Measurements from ENCODE around the gene DPY19L2.
"Not testable (repeated sequence)": the region's sequence is repeated elsewhere in the genome, so short reads cannot be mapped to it uniquely, and the experiment has no call there.

DPY19L2 gene

DNA sequence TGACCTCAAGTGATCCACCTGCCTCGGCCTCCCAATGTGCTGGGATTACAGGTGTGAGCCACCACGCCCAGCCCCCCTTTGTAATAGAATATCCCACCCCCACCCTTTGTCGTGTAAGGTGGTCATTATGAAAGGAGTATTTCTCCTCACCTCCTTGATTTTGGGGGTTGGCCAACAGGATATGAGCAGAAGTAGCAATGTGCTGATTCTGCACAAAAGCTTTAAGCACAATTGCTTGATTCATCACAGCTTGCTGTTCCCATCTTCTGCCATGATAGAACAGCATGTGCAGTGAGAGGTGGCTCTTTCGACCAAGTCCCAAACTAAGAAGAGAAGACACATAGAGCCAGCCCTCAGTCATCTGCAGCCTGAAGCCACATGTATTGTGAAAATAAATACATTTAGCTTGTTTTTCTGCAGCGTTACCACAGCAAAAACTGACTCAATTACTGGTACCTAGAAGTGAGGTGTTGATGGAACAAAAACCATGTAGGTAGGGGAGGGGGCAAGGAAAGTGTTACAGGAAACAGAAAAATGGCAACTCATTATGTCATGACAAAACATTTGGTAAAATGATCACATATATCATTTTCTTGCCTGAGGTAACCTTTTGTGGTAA is 122.9 kb downstream of the DPY19L2 start:
- peak; percentile 9 for FAIRE-seq

DNA sequence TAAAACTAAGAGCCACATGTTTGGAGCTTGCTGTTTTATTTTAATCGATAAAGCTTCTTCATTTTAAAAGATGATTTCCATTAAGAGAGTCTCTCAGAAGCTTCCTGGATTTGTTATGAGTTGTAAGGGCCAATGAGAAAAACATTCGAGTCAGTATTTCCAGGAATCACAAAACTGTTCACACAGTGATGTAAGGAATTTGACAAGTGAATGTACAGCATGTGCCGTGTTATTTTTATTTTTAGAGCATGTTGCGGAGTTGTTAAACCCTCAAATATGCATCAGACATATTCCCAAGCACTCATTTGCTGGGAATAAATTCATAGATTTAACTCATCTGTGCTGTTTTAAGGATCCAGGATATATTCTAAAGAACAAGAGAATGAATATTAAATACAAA is 129.6 kb downstream of the DPY19L2 start:
- not testable (repeated sequence) for DNase-seq (ENCODE audit: insufficient read length, low spot score); FAIRE-seq

More for the DNA sequence above, 122.9 kb downstream of the DPY19L2 start:
- not testable (repeated sequence) for DNase-seq (ENCODE audit: insufficient read length, low spot score)

DNA sequence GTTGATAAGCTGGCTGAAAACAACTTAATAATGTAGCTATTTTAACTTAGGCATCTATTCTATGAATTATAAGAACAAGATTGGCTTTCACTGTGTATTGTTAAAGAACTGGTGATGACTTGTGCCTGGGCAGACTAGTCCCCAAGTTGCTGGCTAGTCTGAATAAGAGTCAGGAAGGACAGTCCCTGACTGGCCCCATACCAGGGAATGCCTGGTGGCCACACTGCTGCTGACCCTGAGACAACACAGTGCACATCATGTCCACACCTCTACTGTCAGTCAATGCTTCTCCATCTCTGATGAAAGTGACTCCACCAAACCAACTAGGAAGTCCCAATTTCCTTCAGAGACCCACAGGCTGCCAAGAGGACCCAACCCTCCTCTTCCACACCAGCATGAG is 130.5 kb downstream of the DPY19L2 start:
- FAIRE-seq = peak; percentile 76
- not testable (repeated sequence) for DNase-seq (ENCODE audit: insufficient read length, low spot score)

DNA sequence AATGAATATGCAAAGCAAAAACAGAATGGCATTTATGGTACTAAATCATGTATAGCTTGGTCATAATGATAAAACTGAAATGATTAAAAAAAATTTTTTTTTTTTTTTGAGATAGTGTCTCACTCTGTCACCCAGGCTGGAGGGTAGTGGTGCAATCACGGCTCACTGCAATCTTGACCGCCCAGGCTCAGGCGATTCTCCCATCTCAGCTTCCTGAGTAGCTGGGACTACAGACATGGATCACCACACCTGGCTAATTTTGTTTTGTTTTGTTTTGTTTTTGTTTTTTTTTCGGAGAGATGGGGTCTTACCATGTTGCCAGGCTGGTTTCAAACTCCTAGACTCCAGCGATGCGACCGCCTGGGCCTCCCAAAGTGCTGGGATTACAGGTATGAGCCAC is 138.7 kb downstream of the DPY19L2 start:
- DNase-seq (ENCODE audit: insufficient read length, low spot score); FAIRE-seq: not testable (repeated sequence)

DNA sequence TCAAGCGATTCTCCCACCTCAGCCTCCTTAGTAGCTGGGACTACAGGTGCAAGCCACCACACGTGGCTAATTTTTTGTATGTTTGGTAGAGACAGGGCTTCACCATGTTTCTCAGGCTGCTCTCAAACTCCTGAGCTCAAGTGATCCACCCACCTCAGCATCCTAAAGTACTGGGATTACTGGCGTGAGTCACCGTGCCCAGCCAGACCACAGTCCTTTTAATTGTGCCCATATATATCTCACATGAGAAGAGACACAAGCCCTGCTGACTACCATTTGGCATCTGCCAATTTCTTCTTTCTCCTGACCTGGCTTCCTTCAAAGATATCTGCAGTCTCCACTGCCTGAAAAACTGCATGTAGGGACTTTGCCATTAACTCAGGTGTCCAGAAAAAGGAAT is 142.5 kb downstream of the DPY19L2 start:
- FAIRE-seq = no peak
- DNase-seq (ENCODE audit: insufficient read length, low spot score) = no peak

DNA sequence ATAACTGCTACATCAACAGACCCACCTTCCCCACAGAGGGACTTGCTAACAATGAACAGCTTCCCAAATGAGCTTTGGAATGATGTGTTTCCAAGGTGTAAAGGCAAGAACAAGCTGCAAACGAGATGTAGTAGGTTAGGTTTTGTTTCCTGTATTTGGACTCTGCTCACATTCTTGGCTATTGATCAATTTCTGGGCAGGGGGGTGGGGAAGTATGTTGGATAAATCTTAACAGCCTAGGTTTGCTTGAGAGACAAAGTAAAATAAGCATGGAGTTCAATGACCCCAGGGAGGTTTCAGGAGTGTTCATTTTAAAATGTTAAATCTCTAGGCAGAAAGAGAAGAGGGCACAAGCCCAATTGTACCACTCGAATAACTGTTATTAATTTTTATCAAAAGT is 146.6 kb downstream of the DPY19L2 start:
- DNase-seq (ENCODE audit: insufficient read length, low spot score) = no peak
- no peak for FAIRE-seq

All from HTR-8/SVneo (cell line).